T-helper 9 cell (primary cell): Measurements from ENCODE around the gene TAF1C.

Experiments
- DNase-seq: peaks from one replicate; pipeline ENCODE4 v3.0.0-alpha.2; 2020

Gene TAF1C

GRCh38 chr16:84155771-84156170, 31.1 kb downstream of the TAF1C start:
- DNase-seq, result no peak

GRCh38 chr16:84155226-84155625, 31.6 kb downstream of the TAF1C start:
- DNase-seq, result no peak

GRCh38 chr16:84153660-84154214, 33.1 kb downstream of the TAF1C start:
- DNase-seq, result no peak

GRCh38 chr16:84150926-84151325, 35.9 kb downstream of the TAF1C start:
- DNase-seq, result no peak

GRCh38 chr16:84144859-84145639, 41.8 kb downstream of the TAF1C start, which contains the start of the genes DNAAF1 and HSDL1:
Gene DNAAF1, plus strand, starts transcription at chr16:84145308. Its CDS starts 133 bp downstream, at chr16:84145441.
Gene HSDL1, minus strand, starts transcription at chr16:84145177. Its CDS starts 13,856 bp downstream, at chr16:84131321.
- peak; percentile 96 for DNase-seq

- peak; percentile 36 for DNase-seq
These were observed 42.5 kb downstream of the TAF1C start for GRCh38 chr16:84144209-84144858.

GRCh38 chr16:84143784-84144199, 43.1 kb downstream of the TAF1C start:
- DNase-seq, result no peak

- no peak for DNase-seq
These were observed 43.8 kb downstream of the TAF1C start for GRCh38 chr16:84143081-84143480.

GRCh38 chr16:84141143-84141670, 45.6 kb downstream of the TAF1C start:
- DNase-seq, result no peak

- DNase-seq, result no peak
These were observed 47.1 kb downstream of the TAF1C start for GRCh38 chr16:84139628-84140258.

GRCh38 chr16:84138824-84139627, 47.8 kb downstream of the TAF1C start:
- no peak for DNase-seq

- no peak for DNase-seq
These were observed 48.4 kb downstream of the TAF1C start for GRCh38 chr16:84138500-84138823.

- no peak for DNase-seq
These were observed 49.0 kb downstream of the TAF1C start for GRCh38 chr16:84137769-84138357.

- no peak for DNase-seq
These were observed 49.6 kb downstream of the TAF1C start for GRCh38 chr16:84137287-84137686.

- DNase-seq, result no peak
These were observed 50.3 kb downstream of the TAF1C start for GRCh38 chr16:84136331-84137125.

- DNase-seq, result no peak
These were observed 54.2 kb downstream of the TAF1C start for GRCh38 chr16:84132527-84133285.

- DNase-seq, result no peak
These were observed 55.7 kb downstream of the TAF1C start for GRCh38 chr16:84131117-84131516.
